Pancreas (tissue), 10 donors: ENCODE measurements around the gene CDC20. TPM values are rescaled to one million over a fixed set of nuclear protein-coding genes. Genes with fewer than 3 reads are reported as not detected.

Experiments used
- ATAC-seq, 4 donors: fragments of 200-7000 bp; cut with Tn5 transposase; one replicate each; pipeline versions ENCODE4 v1.8.0 to v1.9.1; 2020; ENCODE audit warnings: mild to moderate bottlenecking in 4 of 4, moderate library complexity in 4 of 4
- DNase-seq, 6 donors: peaks; one replicate each; pipeline ENCODE4 v3.0.0-alpha.2; 2020
- FAIRE-seq: peaks from 2 replicates; lab custom pipeline; 2012; peaks lifted over from hg19 to GRCh38; lab: Jason Lieb, UNC
- H3K27ac ChIP-seq, 4 donors: fragments of 200-600 bp; sonication (generic); 1 replicate in 3 of 4; 2 replicates in 1 of 4; pipeline versions ENCODE4 v1.5.0 to v1.8.0; 2020
- H3K27me3 ChIP-seq, 4 donors: fragments of 200-600 bp; one replicate each; pipeline ENCODE4 v1.8.0; 2021
- H3K36me3 ChIP-seq, 3 donors: fragments of 200-600 bp; sonication (generic) in 1 of 3; one replicate each; pipeline versions ENCODE4 v1.5.0 to v1.8.0; 2020 to 2021
- H3K4me1 ChIP-seq, 3 donors: fragments of 200-600 bp; one replicate each; pipeline ENCODE4 v1.8.0; 2021
- H3K4me3 ChIP-seq, 4 donors: fragments of 200-600 bp; sonication (generic) in 2 of 4; one replicate each; pipeline versions ENCODE4 v1.5.0 to v1.8.0; 2020 to 2021
- H3K9me3 ChIP-seq, 4 donors: fragments of 200-600 bp; one replicate each; pipeline ENCODE4 v1.8.0; 2021
- CTCF ChIP-seq, 4 donors: fragments of 200-600 bp; sonication (generic) in 3 of 4; IDR thresholded peaks; one replicate each; pipeline versions ENCODE4 v1.5.0 to v1.8.0; 2021; ENCODE audit warnings: antibody characterized with exemption in 4 of 4
- WGBS, 2 donors: extraction: QIAGEN DNeasy Blood & Tissue Kit; methylation state at CpG; one replicate each; pipeline ENCODE4 v1.1.7; 2013; 5-methylcytosine and 5-hydroxymethylcytosine counted together
- intact Hi-C, 3 donors: fragments of 100-400 bp; cut with DNase I; formaldehyde crosslinking; loops; one replicate each; pipeline versions ENCODE4 v1.11.1 to v1.14.2; 2022
- polyA plus RNA-seq, 2 donors: library from polyadenylated mRNA; stranded (reverse); fragments of 200-250 nt; gene quantifications; one replicate each; pipeline ENCODE4 v1.2.3, GENCODE V29; 2013
- total RNA-seq, 6 donors: library from RNA; stranded (reverse); fragmentation: NEBNext Ultra II Directional in 4 of 6; extraction: Animal tissue kit (Norgen Biotek cat#: 25700) in 4 of 6; gene quantifications; one replicate each; pipeline versions ENCODE4 v1.2.1 to v1.2.4, GENCODE V29; 2021 to 2023
- donor health status: healthy with polysubstance abuse.
- donor health status: DM: no; HTN: no; CAD: no; lungs with moderate emphysema.
- donor health status: DM: no; HTN: no; CAD: no.
- donor health status: control.
- donor health status: control.
- donor health status: Bipolar disorder and iron deficiency.
- donor health status: DM: yes; HTN: yes; CAD: no.
- donor health status: DM: no; HTN: no; CAD: no.
- donor health status: DM: no; HTN: no; CAD: no.
- donor health status: DM: yes; HTN: yes; CAD: no.

The CDC20 gene
- total RNA-seq (1 to 10 TPM in 3 of 6 donors, under 1 TPM in 3; 0.12 to 1.8 (median 0.80) TPM), polyA plus RNA-seq (under 1 TPM; 0.23 to 0.61 TPM)

DNA sequence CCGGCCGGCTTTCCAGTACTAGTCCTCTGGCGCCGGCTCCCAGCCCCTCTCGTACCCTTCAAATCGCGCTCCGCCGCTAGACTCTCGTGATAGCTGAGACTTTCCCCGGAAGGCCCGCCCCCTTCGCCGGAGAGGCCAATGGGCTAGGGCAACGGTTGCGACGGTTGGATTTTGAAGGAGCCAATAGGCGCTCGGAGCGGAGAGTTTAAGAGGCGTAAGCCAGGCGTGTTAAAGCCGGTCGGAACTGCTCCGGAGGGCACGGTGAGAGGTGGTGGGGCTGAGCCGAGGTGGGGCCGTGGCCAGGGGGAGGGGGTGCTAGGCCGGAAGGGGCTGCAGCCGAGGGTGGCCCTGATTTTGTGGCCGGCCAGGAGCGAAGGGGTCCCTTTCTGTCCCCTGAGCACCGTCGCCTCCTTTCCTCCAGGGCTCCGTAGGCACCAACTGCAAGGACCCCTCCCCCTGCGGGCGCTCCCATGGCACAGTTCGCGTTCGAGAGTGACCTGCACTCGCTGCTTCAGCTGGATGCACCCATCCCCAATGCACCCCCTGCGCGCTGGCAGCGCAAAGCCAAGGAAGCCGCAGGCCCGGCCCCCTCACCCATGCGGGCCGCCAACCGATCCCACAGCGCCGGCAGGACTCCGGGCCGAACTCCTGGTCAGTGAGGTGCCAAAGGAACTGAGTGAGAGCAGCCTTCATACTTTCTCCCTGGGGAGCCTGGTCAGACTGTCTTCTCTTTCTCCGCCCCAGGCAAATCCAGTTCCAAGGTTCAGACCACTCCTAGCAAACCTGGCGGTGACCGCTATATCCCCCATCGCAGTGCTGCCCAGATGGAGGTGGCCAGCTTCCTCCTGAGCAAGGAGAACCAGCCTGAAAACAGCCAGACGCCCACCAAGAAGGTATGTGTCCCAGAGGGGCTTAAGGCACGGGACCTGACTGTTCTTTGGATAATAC is at the start of gene CDC20:
TSS of gene CDC20 (plus strand) at position 236 of the 948 bp plus-strand sequence. CDS start at position 471, 235 bp downstream.
- DNase-seq (peak; percentile 98 to 99 (median 98)), ATAC-seq (peak; percentile 97 to 100 (median 98)), FAIRE-seq (peak; percentile 5)
- intact Hi-C loops: no loop called here
- TF ChIP-seq CTCF (IDR thresholded peaks at IDR 0.05): no peak
- peaks cover 0 to 13% (median 5%) of the 10 kb centered on the region in 3 donors for H3K36me3 ChIP-seq
- H3K4me3 ChIP-seq: peak within 1 kb of the TSS; percentile 50 to 58 (median 54)
- H3K27me3 ChIP-seq: no peaks in the 10 kb centered on the region
- no peaks in the 10 kb centered on the region for H3K9me3 ChIP-seq
- H3K27ac ChIP-seq: peak within 1 kb of the TSS; percentile 54 to 82 (median 74)
- WGBS, 2 donors: 2 to 3% methylated on average over 55 to 59 of the region's 59 CpGs
- peaks cover 0 to 6% (median 0%) of the 10 kb centered on the region in 3 donors for H3K4me1 ChIP-seq

GRCh38 chr1:43309405-43310025 is 49.3 kb upstream of the CDC20 start:
- Histone ChIP-seq H3K27ac (no peak overlapping the region), H3K27me3 (no peaks in the 10 kb centered on the region), H3K4me3 (no peak overlapping the region), H3K9me3 (no peaks in the 10 kb centered on the region), H3K36me3 (no peaks in the 10 kb centered on the region), H3K4me1 (no peaks in the 10 kb centered on the region)
- 88 to 90% methylated on average over 13 of the region's 13 CpGs for WGBS, 2 donors
- peak in 1 of 6 donors; percentile 30 for DNase-seq
- no peak for TF ChIP-seq CTCF (IDR thresholded peaks at IDR 0.05)
- no peak for ATAC-seq
- intact Hi-C loops: no loop called here
- FAIRE-seq: no peak

- Histone ChIP-seq H3K4me1 (no peaks in the 10 kb centered on the region), H3K36me3 (no peaks in the 10 kb centered on the region), H3K9me3 (no peaks in the 10 kb centered on the region), H3K27me3 (no peaks in the 10 kb centered on the region), H3K27ac (no peak overlapping the region), H3K4me3 (no peak overlapping the region)
- TF ChIP-seq CTCF (IDR thresholded peaks at IDR 0.05): no peak
- 87 to 88% methylated on average over 9 of the region's 9 CpGs for WGBS, 2 donors
- intact Hi-C loops: no loop called here
- ATAC-seq: no peak
- peak in 1 of 6 donors; percentile 39 for DNase-seq
- no peak for FAIRE-seq
These were observed 47.3 kb upstream of the CDC20 start for GRCh38 chr1:43311521-43311920.

- DNase-seq (peak in 1 of 6 donors; percentile 46), ATAC-seq (no peak), FAIRE-seq (no peak)
- no peak for TF ChIP-seq CTCF (IDR thresholded peaks at IDR 0.05)
- Histone ChIP-seq H3K27me3 (no peaks in the 10 kb centered on the region), H3K27ac (no peak overlapping the region), H3K4me3 (no peak overlapping the region), H3K9me3 (no peaks in the 10 kb centered on the region), H3K36me3 (no peaks in the 10 kb centered on the region), H3K4me1 (no peaks in the 10 kb centered on the region)
- 88 to 92% methylated on average over 19 of the region's 19 CpGs for WGBS, 2 donors
- intact Hi-C loops: no loop called here
These were observed 46.6 kb upstream of the CDC20 start for GRCh38 chr1:43312212-43312623.
